Measurements from ENCODE around the gene NYNRIN. TPM values are rescaled to one million over a fixed set of nuclear protein-coding genes. Genes with fewer than 3 reads are reported as not detected.

Gene NYNRIN
- polyA plus RNA-seq, 3 donors, result 0.18 to 0.84 (median 0.40) TPM

- Mint-ChIP-seq H3K4me1 (peaks cover 9% of the 10 kb centered on the region), H3K27me3 (ENCODE audit: low read depth in 3 of 3) (peaks cover 10 to 26% (median 25%) of the 10 kb centered on the region in 3 donors), H3K9me3 (no peaks in the 10 kb centered on the region), H3K4me3 (no peak overlapping the region), H3K27ac (no peak overlapping the region), H3K36me3 (no peaks in the 10 kb centered on the region)
- H3K4me1 ChIP-seq (ENCODE audit: control insufficient read depth in 1 of 2, insufficient read depth in 2 of 2, low read length in 2 of 2), result peaks cover 8 to 17% of the 10 kb centered on the region in 2 donors
- H2AFZ ChIP-seq (ENCODE audit: insufficient read depth, low read depth, low read length, poor library complexity, severe bottlenecking), result peak overlapping the region; percentile 20
- H3K9me3 ChIP-seq (replicated peaks in 1 of 2; ENCODE audit: control insufficient read depth in 1 of 2, insufficient read depth in 1 of 2, low read length in 2 of 2), result no peaks in the 10 kb centered on the region
- intact Hi-C loops (cut with micrococcal nuclease), result no loop called here
- H3K9ac ChIP-seq (ENCODE audit: insufficient read depth, low read length, poor library complexity, severe bottlenecking), result no peak overlapping the region
- TF ChIP-seq, protein P1, sequence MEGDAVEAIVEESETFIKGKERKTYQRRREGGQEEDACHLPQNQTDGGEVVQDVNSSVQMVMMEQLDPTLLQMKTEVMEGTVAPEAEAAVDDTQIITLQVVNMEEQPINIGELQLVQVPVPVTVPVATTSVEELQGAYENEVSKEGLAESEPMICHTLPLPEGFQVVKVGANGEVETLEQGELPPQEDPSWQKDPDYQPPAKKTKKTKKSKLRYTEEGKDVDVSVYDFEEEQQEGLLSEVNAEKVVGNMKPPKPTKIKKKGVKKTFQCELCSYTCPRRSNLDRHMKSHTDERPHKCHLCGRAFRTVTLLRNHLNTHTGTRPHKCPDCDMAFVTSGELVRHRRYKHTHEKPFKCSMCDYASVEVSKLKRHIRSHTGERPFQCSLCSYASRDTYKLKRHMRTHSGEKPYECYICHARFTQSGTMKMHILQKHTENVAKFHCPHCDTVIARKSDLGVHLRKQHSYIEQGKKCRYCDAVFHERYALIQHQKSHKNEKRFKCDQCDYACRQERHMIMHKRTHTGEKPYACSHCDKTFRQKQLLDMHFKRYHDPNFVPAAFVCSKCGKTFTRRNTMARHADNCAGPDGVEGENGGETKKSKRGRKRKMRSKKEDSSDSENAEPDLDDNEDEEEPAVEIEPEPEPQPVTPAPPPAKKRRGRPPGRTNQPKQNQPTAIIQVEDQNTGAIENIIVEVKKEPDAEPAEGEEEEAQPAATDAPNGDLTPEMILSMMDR (IDR thresholded peaks at IDR 0.05), result no peak
- no peaks in the 10 kb centered on the region for H4K20me1 ChIP-seq (ENCODE audit: insufficient read depth, low read length)
- H3K27ac ChIP-seq (ENCODE audit: low read depth in 1 of 2, low read length in 2 of 2), result no peak overlapping the region
- H3K36me3 ChIP-seq (replicated peaks in 1 of 2; ENCODE audit: control insufficient read depth in 1 of 2, insufficient read depth in 2 of 2, low read length in 2 of 2), result no peaks in the 10 kb centered on the region
- H3K4me3 ChIP-seq (replicated peaks in 1 of 3; ENCODE audit: low read depth in 2 of 3, low read length in 3 of 3), result no peak overlapping the region
- peaks cover 2 to 5% of the 10 kb centered on the region in 2 donors for H3K27me3 ChIP-seq (ENCODE audit: control insufficient read depth in 2 of 2, insufficient read depth in 2 of 2, low read length in 2 of 2)
- WGBS (ENCODE audit: insufficient coverage), result 2% methylated on average over 4 of the region's 4 CpGs
- H3K4me2 ChIP-seq (replicated peaks; ENCODE audit: extremely low read depth, low read length, poor library complexity, severe bottlenecking), result no peak overlapping the region
- H3K79me2 ChIP-seq (ENCODE audit: insufficient read depth, low read length), result no peaks in the 10 kb centered on the region
- DNase-seq, result no peak
These were observed 23.5 kb downstream of the NYNRIN start for GRCh38 chr14:24422261-24422660.

GRCh38 chr14:24422694-24423601 lies 24.1 kb downstream of the NYNRIN start:
- H4K20me1 ChIP-seq (ENCODE audit: insufficient read depth, low read length), result no peaks in the 10 kb centered on the region
- no peaks in the 10 kb centered on the region for H3K9me3 Mint-ChIP-seq
- H3K36me3 ChIP-seq (replicated peaks in 1 of 2; ENCODE audit: control insufficient read depth in 1 of 2, insufficient read depth in 2 of 2, low read length in 2 of 2), result no peaks in the 10 kb centered on the region
- peaks cover 8 to 17% of the 10 kb centered on the region in 2 donors for H3K4me1 ChIP-seq (ENCODE audit: control insufficient read depth in 1 of 2, insufficient read depth in 2 of 2, low read length in 2 of 2)
- H3K9me3 ChIP-seq (replicated peaks in 1 of 2; ENCODE audit: control insufficient read depth in 1 of 2, insufficient read depth in 1 of 2, low read length in 2 of 2), result no peaks in the 10 kb centered on the region
- DNase-seq, result no peak
- no peak overlapping the region for H3K4me2 ChIP-seq (replicated peaks; ENCODE audit: extremely low read depth, low read length, poor library complexity, severe bottlenecking)
- TF ChIP-seq, protein P1 (IDR thresholded peaks at IDR 0.05), result no peak
- intact Hi-C loops (cut with micrococcal nuclease), result no loop called here
- H3K79me2 ChIP-seq (ENCODE audit: insufficient read depth, low read length), result no peaks in the 10 kb centered on the region
- peaks cover 2 to 5% of the 10 kb centered on the region in 2 donors for H3K27me3 ChIP-seq (ENCODE audit: control insufficient read depth in 2 of 2, insufficient read depth in 2 of 2, low read length in 2 of 2)
- no peak overlapping the region for H3K9ac ChIP-seq (ENCODE audit: insufficient read depth, low read length, poor library complexity, severe bottlenecking)
- no peak overlapping the region for H3K27ac ChIP-seq (ENCODE audit: low read depth in 1 of 2, low read length in 2 of 2)
- peak overlapping the region; percentile 20 for H2AFZ ChIP-seq (ENCODE audit: insufficient read depth, low read depth, low read length, poor library complexity, severe bottlenecking)
- H3K36me3 Mint-ChIP-seq, result no peaks in the 10 kb centered on the region
- H3K27ac Mint-ChIP-seq, result no peak overlapping the region
- WGBS (ENCODE audit: insufficient coverage), result 36% methylated on average over 8 of the region's 12 CpGs
- peaks cover 11% of the 10 kb centered on the region for H3K4me1 Mint-ChIP-seq
- no peak overlapping the region for H3K4me3 ChIP-seq (replicated peaks in 1 of 3; ENCODE audit: low read depth in 2 of 3, low read length in 3 of 3)
- H3K4me3 Mint-ChIP-seq, result no peak overlapping the region
- H3K27me3 Mint-ChIP-seq (ENCODE audit: low read depth in 3 of 3), result peaks cover 14 to 29% (median 27%) of the 10 kb centered on the region in 3 donors

Measured in CD14-positive monocyte (primary cell).